Measurements from ENCODE around the gene FAM110C.

FAM110C gene

DNA sequence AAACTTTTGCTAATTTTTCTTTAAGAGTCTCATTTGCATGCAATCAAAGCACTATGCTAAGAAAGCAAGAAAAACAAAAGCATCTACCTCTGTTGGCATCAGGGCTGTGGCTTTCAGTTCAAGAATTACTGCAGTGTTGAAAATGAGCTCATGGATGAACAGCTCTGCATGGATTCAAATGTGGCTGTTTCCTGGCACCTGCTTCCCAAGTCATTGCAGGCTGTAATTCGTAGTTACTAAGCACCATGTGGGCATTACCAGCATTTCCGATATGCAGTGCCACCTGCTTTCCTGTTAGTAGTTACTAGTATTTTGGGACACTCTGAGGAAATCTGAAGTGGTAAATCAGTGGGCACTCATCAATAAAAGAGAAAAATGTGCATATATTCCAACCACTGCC lies 37.8 kb upstream of the FAM110C start:
- Histone ChIP-seq H3K9me3 (ENCODE audit: control insufficient read depth, insufficient read depth, low read depth, low read length) (no peaks in the 10 kb centered on the region), H3K4me3 (ENCODE audit: low read depth, low read length) (no peak overlapping the region), H3K4me1 (ENCODE audit: control insufficient read depth, insufficient read depth, low read length) (no peaks in the 10 kb centered on the region), H3K36me3 (ENCODE audit: control insufficient read depth in 2 of 2, insufficient read depth in 1 of 2, low read length in 2 of 2) (no peaks in the 10 kb centered on the region), H3K27ac (ENCODE audit: extremely low read depth, low read depth, low read length) (no peak overlapping the region)
- ChIA-PET POLR2A (no interaction called here), CTCF (no interaction called here)
- TF ChIP-seq ZNF561 (tag by site-specific recombination; IDR thresholded peaks at IDR 0.05; ENCODE audit: borderline replicate concordance) (no peak), ZNF24 (tag by site-specific recombination; IDR thresholded peaks at IDR 0.05) (no peak)

DNA sequence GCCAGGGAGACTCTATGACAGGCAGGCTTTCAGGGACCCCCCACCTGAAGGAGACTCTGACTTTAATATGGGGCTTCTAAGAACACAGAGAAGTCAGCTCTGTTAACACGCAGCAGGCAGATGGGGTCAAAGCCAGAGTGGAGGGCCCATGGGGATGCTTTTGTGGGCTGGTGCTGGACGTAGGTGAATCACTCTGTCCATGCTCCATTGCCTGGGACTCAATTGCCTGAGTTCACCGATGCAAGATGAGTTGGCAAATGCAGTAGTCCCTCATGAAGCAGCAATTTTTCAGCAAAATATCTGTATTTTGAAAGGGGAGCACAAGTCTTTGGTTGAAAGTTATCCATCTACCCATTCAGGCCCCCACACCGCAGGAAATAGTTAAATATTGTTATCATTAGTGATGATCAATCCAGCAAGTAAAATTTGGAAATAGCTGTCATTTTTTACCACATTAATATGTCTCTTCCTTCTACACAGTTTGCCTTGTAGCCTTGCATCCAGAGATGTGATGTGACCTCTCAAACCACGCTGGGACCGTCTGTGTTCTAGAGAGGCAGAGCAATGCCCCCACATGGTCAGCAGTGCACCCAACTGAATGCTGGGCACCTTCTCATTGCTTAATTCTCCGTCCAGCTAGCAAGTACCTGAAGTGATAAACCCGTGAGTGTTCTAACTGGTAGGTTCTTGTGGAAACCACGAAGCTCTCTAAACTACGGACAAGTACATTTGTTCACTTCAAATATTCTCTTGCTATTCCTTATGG lies 34.8 kb upstream of the FAM110C start:
- POLR2A ChIA-PET = no interaction called here

DNA sequence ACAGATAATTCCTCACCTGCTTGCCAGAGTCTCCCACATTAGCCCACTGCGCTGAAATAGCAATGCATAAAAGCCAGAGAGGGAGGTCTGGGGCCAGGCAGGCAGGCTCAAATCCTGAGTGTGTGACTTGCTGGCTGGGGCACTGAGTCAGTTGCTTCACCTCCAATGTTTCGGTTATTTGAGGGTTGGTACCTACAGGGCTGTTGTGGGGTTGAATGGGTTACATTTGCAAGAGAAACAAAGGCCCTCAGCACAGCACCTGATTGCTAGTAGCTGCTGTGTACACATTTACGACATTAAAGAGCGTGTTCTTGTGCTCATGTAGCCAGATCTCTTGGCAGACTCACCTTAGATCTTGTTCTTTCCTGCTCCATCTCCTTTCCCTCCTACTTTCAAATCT lies 34.1 kb upstream of the FAM110C start:
- CTCF ChIA-PET = no interaction called here
- Histone ChIP-seq H3K4me3 (ENCODE audit: low read depth, low read length) (no peak overlapping the region), H3K9me3 (ENCODE audit: control insufficient read depth, insufficient read depth, low read depth, low read length) (no peaks in the 10 kb centered on the region), H3K4me1 (ENCODE audit: control insufficient read depth, insufficient read depth, low read length) (no peaks in the 10 kb centered on the region), H3K36me3 (ENCODE audit: control insufficient read depth in 2 of 2, insufficient read depth in 1 of 2, low read length in 2 of 2) (no peaks in the 10 kb centered on the region), H3K27ac (ENCODE audit: extremely low read depth, low read depth, low read length) (no peak overlapping the region)
- no peak for TF ChIP-seq ZNF335 (tag by site-specific recombination; conservative IDR thresholded peaks at IDR 0.05)
- TF ChIP-seq, protein P1, sequence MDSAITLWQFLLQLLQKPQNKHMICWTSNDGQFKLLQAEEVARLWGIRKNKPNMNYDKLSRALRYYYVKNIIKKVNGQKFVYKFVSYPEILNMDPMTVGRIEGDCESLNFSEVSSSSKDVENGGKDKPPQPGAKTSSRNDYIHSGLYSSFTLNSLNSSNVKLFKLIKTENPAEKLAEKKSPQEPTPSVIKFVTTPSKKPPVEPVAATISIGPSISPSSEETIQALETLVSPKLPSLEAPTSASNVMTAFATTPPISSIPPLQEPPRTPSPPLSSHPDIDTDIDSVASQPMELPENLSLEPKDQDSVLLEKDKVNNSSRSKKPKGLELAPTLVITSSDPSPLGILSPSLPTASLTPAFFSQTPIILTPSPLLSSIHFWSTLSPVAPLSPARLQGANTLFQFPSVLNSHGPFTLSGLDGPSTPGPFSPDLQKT (IDR thresholded peaks at IDR 0.05; ENCODE audit: borderline replicate concordance, low read depth, low read length) = no peak
- TF ChIP-seq, protein P2, sequence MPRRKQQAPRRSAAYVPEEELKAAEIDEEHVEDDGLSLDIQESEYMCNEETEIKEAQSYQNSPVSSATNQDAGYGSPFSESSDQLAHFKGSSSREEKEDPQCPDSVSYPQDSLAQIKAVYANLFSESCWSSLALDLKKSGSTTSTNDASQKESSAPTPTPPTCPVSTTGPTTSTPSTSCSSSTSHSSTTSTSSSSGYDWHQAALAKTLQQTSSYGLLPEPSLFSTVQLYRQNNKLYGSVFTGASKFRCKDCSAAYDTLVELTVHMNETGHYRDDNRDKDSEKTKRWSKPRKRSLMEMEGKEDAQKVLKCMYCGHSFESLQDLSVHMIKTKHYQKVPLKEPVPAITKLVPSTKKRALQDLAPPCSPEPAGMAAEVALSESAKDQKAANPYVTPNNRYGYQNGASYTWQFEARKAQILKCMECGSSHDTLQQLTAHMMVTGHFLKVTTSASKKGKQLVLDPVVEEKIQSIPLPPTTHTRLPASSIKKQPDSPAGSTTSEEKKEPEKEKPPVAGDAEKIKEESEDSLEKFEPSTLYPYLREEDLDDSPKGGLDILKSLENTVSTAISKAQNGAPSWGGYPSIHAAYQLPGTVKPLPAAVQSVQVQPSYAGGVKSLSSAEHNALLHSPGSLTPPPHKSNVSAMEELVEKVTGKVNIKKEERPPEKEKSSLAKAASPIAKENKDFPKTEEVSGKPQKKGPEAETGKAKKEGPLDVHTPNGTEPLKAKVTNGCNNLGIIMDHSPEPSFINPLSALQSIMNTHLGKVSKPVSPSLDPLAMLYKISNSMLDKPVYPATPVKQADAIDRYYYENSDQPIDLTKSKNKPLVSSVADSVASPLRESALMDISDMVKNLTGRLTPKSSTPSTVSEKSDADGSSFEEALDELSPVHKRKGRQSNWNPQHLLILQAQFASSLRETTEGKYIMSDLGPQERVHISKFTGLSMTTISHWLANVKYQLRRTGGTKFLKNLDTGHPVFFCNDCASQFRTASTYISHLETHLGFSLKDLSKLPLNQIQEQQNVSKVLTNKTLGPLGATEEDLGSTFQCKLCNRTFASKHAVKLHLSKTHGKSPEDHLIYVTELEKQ (tag by site-specific recombination; IDR thresholded peaks at IDR 0.05; ENCODE audit: borderline replicate concordance) = no peak
- TF ChIP-seq, protein P3, sequence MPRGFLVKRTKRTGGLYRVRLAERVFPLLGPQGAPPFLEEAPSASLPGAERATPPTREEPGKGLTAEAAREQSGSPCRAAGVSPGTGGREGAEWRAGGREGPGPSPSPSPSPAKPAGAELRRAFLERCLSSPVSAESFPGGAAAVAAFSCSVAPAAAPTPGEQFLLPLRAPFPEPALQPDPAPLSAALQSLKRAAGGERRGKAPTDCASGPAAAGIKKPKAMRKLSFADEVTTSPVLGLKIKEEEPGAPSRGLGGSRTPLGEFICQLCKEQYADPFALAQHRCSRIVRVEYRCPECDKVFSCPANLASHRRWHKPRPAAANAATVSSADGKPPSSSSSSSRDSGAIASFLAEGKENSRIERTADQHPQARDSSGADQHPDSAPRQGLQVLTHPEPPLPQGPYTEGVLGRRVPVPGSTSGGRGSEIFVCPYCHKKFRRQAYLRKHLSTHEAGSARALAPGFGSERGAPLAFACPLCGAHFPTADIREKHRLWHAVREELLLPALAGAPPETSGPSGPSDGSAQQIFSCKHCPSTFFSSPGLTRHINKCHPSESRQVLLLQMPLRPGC (tag by site-specific recombination; IDR thresholded peaks at IDR 0.05) = no peak
- no peak for TF ChIP-seq ZNF433 (tag by site-specific recombination; IDR thresholded peaks at IDR 0.05; ENCODE audit: low read depth)
- TF ChIP-seq OVOL3 (tag by site-specific recombination; IDR thresholded peaks at IDR 0.05) = no peak
- TF ChIP-seq ZNF10 (tag by site-specific recombination; IDR thresholded peaks at IDR 0.05) = no peak
- POLR2A ChIA-PET = no interaction called here

More for the DNA sequence above, 34.8 kb upstream of the FAM110C start:
- no peak for TF ChIP-seq ZNF521 (tag by site-specific recombination; IDR thresholded peaks at IDR 0.05)
- no peak for TF ChIP-seq ZBTB7A (tag by site-specific recombination; IDR thresholded peaks at IDR 0.05; ENCODE audit: low read depth)
- TF ChIP-seq MEIS1 (CRISPR knock-in tag; IDR thresholded peaks at IDR 0.05; ENCODE audit: borderline replicate concordance) = no peak
- TF ChIP-seq, protein P4, sequence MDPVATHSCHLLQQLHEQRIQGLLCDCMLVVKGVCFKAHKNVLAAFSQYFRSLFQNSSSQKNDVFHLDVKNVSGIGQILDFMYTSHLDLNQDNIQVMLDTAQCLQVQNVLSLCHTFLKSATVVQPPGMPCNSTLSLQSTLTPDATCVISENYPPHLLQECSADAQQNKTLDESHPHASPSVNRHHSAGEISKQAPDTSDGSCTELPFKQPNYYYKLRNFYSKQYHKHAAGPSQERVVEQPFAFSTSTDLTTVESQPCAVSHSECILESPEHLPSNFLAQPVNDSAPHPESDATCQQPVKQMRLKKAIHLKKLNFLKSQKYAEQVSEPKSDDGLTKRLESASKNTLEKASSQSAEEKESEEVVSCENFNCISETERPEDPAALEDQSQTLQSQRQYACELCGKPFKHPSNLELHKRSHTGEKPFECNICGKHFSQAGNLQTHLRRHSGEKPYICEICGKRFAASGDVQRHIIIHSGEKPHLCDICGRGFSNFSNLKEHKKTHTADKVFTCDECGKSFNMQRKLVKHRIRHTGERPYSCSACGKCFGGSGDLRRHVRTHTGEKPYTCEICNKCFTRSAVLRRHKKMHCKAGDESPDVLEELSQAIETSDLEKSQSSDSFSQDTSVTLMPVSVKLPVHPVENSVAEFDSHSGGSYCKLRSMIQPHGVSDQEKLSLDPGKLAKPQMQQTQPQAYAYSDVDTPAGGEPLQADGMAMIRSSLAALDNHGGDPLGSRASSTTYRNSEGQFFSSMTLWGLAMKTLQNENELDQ (tag by site-specific recombination; IDR thresholded peaks at IDR 0.05; ENCODE audit: low read depth) = no peak
- TF ChIP-seq BCL11B (tag by site-specific recombination; IDR thresholded peaks at IDR 0.05; ENCODE audit: low read depth) = no peak
- TF ChIP-seq ZBTB21 (tag by site-specific recombination; IDR thresholded peaks at IDR 0.05) = no peak
- no peak for TF ChIP-seq ZNF571 (tag by site-specific recombination; IDR thresholded peaks at IDR 0.05)
- H3K9me3 ChIP-seq (ENCODE audit: control insufficient read depth, insufficient read depth, low read depth, low read length) = no peaks in the 10 kb centered on the region
- no peak overlapping the region for H3K4me3 ChIP-seq (ENCODE audit: low read depth, low read length)
- no peaks in the 10 kb centered on the region for H3K4me1 ChIP-seq (ENCODE audit: control insufficient read depth, insufficient read depth, low read length)
- no peak overlapping the region for H3K27ac ChIP-seq (ENCODE audit: extremely low read depth, low read depth, low read length)
- no peaks in the 10 kb centered on the region for H3K36me3 ChIP-seq (ENCODE audit: control insufficient read depth in 2 of 2, insufficient read depth in 1 of 2, low read length in 2 of 2)
- CTCF ChIA-PET = interaction anchor here (0.7 kb wide), 1 partner anchor 32 kb away, joined by 3 read pairs; no protein-coding TSS in a partner anchor
